Smooth muscle cell of the brain vasculature (primary cell): ENCODE results near the gene TCF7L1.
A peak's percentile ranks its signal among the peaks of the same experiment; 100 is the strongest.

Experiments
- DNase-seq: peaks from one replicate; pipeline ENCODE4 v3.0.0-alpha.2; 2012; ENCODE audit warnings: low read depth, low spot score

The TCF7L1 gene

GRCh38 chr2:85162746-85163301, 29.6 kb downstream of the TCF7L1 start:
- peak; percentile 91 for DNase-seq

- DNase-seq, result no peak
These were observed 30.5 kb downstream of the TCF7L1 start for GRCh38 chr2:85163675-85164074.

GRCh38 chr2:85164145-85164569, 31.0 kb downstream of the TCF7L1 start:
- no peak for DNase-seq

GRCh38 chr2:85165088-85165690, 32.0 kb downstream of the TCF7L1 start:
- no peak for DNase-seq

- DNase-seq, result no peak
These were observed 32.8 kb downstream of the TCF7L1 start for GRCh38 chr2:85166021-85166420.

- no peak for DNase-seq
These were observed 34.3 kb downstream of the TCF7L1 start for GRCh38 chr2:85167479-85167878.

- DNase-seq, result no peak
These were observed 35.8 kb downstream of the TCF7L1 start for GRCh38 chr2:85168942-85169341.

- no peak for DNase-seq
These were observed 36.4 kb downstream of the TCF7L1 start for GRCh38 chr2:85169581-85169980.

GRCh38 chr2:85170938-85171475, 37.8 kb downstream of the TCF7L1 start:
- DNase-seq, result no peak

- no peak for DNase-seq
These were observed 38.7 kb downstream of the TCF7L1 start for GRCh38 chr2:85171916-85172315.

GRCh38 chr2:85173909-85174308, 40.7 kb downstream of the TCF7L1 start:
- DNase-seq, result no peak

GRCh38 chr2:85174943-85175342, 41.8 kb downstream of the TCF7L1 start:
- DNase-seq, result no peak

GRCh38 chr2:85175369-85176299, 42.4 kb downstream of the TCF7L1 start:
- DNase-seq, result no peak

GRCh38 chr2:85177031-85177824, 44.0 kb downstream of the TCF7L1 start:
- no peak for DNase-seq

- DNase-seq, result no peak
These were observed 45.0 kb downstream of the TCF7L1 start for GRCh38 chr2:85178154-85178553.

- no peak for DNase-seq
These were observed 45.8 kb downstream of the TCF7L1 start for GRCh38 chr2:85178980-85179411.

- no peak for DNase-seq
These were observed 46.3 kb downstream of the TCF7L1 start for GRCh38 chr2:85179541-85179940.

GRCh38 chr2:85180322-85181133, 47.3 kb downstream of the TCF7L1 start:
- no peak for DNase-seq

- no peak for DNase-seq
These were observed 48.0 kb downstream of the TCF7L1 start for GRCh38 chr2:85181134-85181631.

- no peak for DNase-seq
These were observed 48.8 kb downstream of the TCF7L1 start for GRCh38 chr2:85181844-85182456.
